HL-60 (cell line): Measurements from ENCODE around the gene LRIT1.

Experiments used
- CTCF ChIP-seq: IDR thresholded peaks from one replicate; pipeline ENCODE4 v1.5.1; 2011; ENCODE audit warnings: low read length, control low read depth, inconsistent platforms; ENCODE audit not compliant: insufficient read depth
- POLR2AphosphoS5 ChIP-seq: IDR thresholded peaks from 2 replicates; pipeline ENCODE4 v1.6.1; 2012; ENCODE audit warnings: low read depth
- REST ChIP-seq: IDR thresholded peaks from 2 replicates; pipeline ENCODE4 v1.6.1; 2012; ENCODE audit warnings: low read depth; ENCODE audit not compliant: insufficient replicate concordance

- no peak for TF ChIP-seq CTCF
- no peak for TF ChIP-seq REST
- TF ChIP-seq POLR2AphosphoS5 = no peak
Observed at GRCh38 chr10:84257343-84258020, 16.1 kb upstream of the LRIT1 start.
